Fibroblast of the aortic adventitia (primary cell): ENCODE data around the gene CMTR2. TPM values are rescaled to one million over a fixed set of nuclear protein-coding genes. Genes with fewer than 3 reads are reported as not detected.

Source experiments
- DNase-seq: peaks from one replicate; pipeline ENCODE4 v3.0.0-alpha.2; 2010; ENCODE audit warnings: low read depth
- H3K4me3 ChIP-seq: 2 replicates; pipeline ENCODE4 v1.5.1; 2011; ENCODE audit warnings: low read depth, mild to moderate bottlenecking, control low read depth, low read length, moderate library complexity
- CTCF ChIP-seq: IDR thresholded peaks from 2 replicates; pipeline ENCODE4 v1.5.1; 2011; ENCODE audit warnings: mild to moderate bottlenecking, low read length, control low read depth, inconsistent platforms; ENCODE audit not compliant: insufficient read depth
- total RNA-seq: library from RNA; depleted of rRNA; stranded (reverse); fragments of >200 nt; gene quantifications from 2 replicates; pipeline ENCODE4 v1.2.3, GENCODE V29; 2012; ENCODE audit warnings: low replicate concordance

The CMTR2 gene
- total RNA-seq, 1 donor: 32.1 TPM

DNA sequence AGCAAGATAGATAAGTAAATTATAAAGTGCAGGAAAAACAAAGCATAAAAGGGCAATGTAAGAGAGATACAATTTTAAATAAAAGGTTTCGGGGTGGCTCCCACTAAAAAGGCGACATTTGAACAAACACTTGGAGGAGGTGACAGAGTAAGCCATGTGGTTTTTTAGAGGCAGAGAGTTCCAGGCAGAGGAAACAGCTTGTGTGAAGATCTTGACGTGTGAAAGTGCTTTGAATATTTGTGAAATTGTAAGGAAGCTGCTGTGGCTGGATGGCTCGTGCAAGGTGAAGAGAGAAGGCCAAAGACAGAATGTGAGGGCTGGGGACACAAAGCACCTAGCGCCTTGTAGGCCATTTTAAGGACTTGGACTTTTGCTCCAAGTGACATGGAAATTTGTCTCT, 30.1 kb downstream of the CMTR2 start:
- no peak overlapping the region for H3K4me3 ChIP-seq
- TF ChIP-seq CTCF: no peak
- DNase-seq: no peak

DNA sequence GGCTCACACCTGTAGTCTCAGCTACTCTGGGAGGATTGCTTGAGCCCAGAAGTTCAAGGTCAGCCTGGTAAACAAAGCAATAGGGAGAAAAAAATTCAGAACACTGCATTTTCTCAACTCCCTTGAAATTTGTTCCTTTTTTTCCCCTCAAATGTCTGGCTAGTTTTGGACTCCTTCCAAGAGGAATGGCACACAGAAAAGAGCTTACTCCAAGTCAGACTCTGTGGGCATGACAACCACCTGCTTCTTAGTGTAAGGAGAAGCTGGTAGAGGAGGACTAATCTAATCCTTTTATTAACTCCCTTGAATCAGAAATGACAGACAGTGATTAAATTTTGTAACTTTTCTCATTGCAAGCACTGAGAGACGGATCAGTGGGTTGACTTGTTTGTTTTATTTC, 30.8 kb downstream of the CMTR2 start:
- DNase-seq: no peak
- no peak for TF ChIP-seq CTCF

DNA sequence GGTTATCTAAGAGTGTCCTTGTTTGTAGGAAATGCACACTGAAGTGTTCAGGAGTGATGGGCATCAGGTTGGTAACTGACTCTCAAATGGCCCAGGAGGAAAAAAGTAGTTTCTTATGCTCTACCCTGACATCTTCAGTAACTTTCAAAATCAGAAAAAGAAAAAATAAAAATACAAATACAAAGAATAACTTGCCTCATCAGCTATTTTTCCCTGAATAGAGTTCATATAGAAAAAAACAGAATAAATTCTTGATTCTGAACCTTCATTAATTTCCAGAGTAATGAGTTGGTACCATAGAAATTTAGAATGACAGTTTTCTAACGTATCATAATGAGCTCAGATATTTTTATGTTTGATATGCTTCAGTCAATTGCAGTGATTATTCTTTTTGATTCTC, 31.4 kb downstream of the CMTR2 start:
- no peak overlapping the region for H3K4me3 ChIP-seq
- TF ChIP-seq CTCF: no peak
- DNase-seq: no peak

More for the DNA sequence above, 30.8 kb downstream of the CMTR2 start:
- H3K4me3 ChIP-seq: no peak overlapping the region

GRCh38 chr16:71255721-71256120, 33.5 kb downstream of the CMTR2 start:
- DNase-seq: no peak
- no peak for TF ChIP-seq CTCF
- H3K4me3 ChIP-seq: no peak overlapping the region

GRCh38 chr16:71254832-71255525, 34.2 kb downstream of the CMTR2 start:
- DNase-seq: no peak
- no peak for TF ChIP-seq CTCF
- no peak overlapping the region for H3K4me3 ChIP-seq

GRCh38 chr16:71250461-71251235, 38.6 kb downstream of the CMTR2 start:
- H3K4me3 ChIP-seq: no peak overlapping the region
- DNase-seq: peak; percentile 0
- TF ChIP-seq CTCF: no peak

GRCh38 chr16:71249399-71249798, 39.8 kb downstream of the CMTR2 start:
- DNase-seq: no peak
- H3K4me3 ChIP-seq: no peak overlapping the region
- no peak for TF ChIP-seq CTCF
